ENCODE results near the gene TBC1D3I. TPM values are rescaled to one million over a fixed set of nuclear protein-coding genes. Genes with fewer than 3 reads are reported as not detected.
"Not testable (repeated sequence)": the region's sequence is repeated elsewhere in the genome, so short reads cannot be mapped to it uniquely, and the experiment has no call there.

The TBC1D3I gene
- under 1 TPM in 1 of 2 donors, not detected in 1; 0.63 TPM for total RNA-seq

GRCh38 chr17:36264470-36264869 is at the start of gene TBC1D3I:
Gene TBC1D3I, minus strand, starts transcription at chr17:36264570. Its CDS starts 1,585 bp downstream, at chr17:36262985.
- H3K4me3 ChIP-seq; H3K4me1 ChIP-seq (ENCODE audit: control insufficient read depth in 1 of 2, low read depth in 2 of 2): not testable (repeated sequence)

GRCh38 chr17:36295161-36295560 is 30.8 kb upstream of the TBC1D3I start:
- H3K9me3 ChIP-seq; H3K4me1 ChIP-seq (ENCODE audit: control insufficient read depth in 1 of 2, low read depth in 2 of 2); H3K27me3 ChIP-seq (replicated peaks; ENCODE audit: insufficient read depth); H3K4me3 ChIP-seq; ATAC-seq (ENCODE audit: insufficient number of reproducible peaks, low FRiP score, low read depth); H3K27ac ChIP-seq; DNase-seq (ENCODE audit: low spot score); H3K36me3 ChIP-seq: not testable (repeated sequence)

More at GRCh38 chr17:36264470-36264869, at the start of gene TBC1D3I:
- not testable (repeated sequence) for DNase-seq (ENCODE audit: low spot score); H3K27ac ChIP-seq; H3K27me3 ChIP-seq (replicated peaks; ENCODE audit: insufficient read depth); H3K36me3 ChIP-seq; H3K9me3 ChIP-seq; ATAC-seq (ENCODE audit: insufficient number of reproducible peaks, low FRiP score, low read depth)

- not testable (repeated sequence) for H3K27ac ChIP-seq; H3K4me1 ChIP-seq (ENCODE audit: control insufficient read depth in 1 of 2, low read depth in 2 of 2); H3K9me3 ChIP-seq; ATAC-seq (ENCODE audit: insufficient number of reproducible peaks, low FRiP score, low read depth); H3K36me3 ChIP-seq; DNase-seq (ENCODE audit: low spot score); H3K4me3 ChIP-seq; H3K27me3 ChIP-seq (replicated peaks; ENCODE audit: insufficient read depth)
These were observed 25.7 kb upstream of the TBC1D3I start for GRCh38 chr17:36289965-36290612.

- not testable (repeated sequence) for ATAC-seq (ENCODE audit: insufficient number of reproducible peaks, low FRiP score, low read depth); H3K9me3 ChIP-seq; H3K36me3 ChIP-seq; H3K4me3 ChIP-seq; H3K27me3 ChIP-seq (replicated peaks; ENCODE audit: insufficient read depth); DNase-seq (ENCODE audit: low spot score); H3K4me1 ChIP-seq (ENCODE audit: control insufficient read depth in 1 of 2, low read depth in 2 of 2); H3K27ac ChIP-seq
These were observed 19.8 kb upstream of the TBC1D3I start for GRCh38 chr17:36284219-36284618.

- not testable (repeated sequence) for H3K4me1 ChIP-seq (ENCODE audit: control insufficient read depth in 1 of 2, low read depth in 2 of 2); H3K27me3 ChIP-seq (replicated peaks; ENCODE audit: insufficient read depth); H3K9me3 ChIP-seq; H3K36me3 ChIP-seq; ATAC-seq (ENCODE audit: insufficient number of reproducible peaks, low FRiP score, low read depth); DNase-seq (ENCODE audit: low spot score); H3K27ac ChIP-seq; H3K4me3 ChIP-seq
These were observed 18.9 kb upstream of the TBC1D3I start for GRCh38 chr17:36283256-36283655.

GRCh38 chr17:36242046-36242445 is 22.3 kb downstream of the TBC1D3I start:
- DNase-seq (ENCODE audit: low spot score); H3K4me3 ChIP-seq; H3K4me1 ChIP-seq (ENCODE audit: control insufficient read depth in 1 of 2, low read depth in 2 of 2); ATAC-seq (ENCODE audit: insufficient number of reproducible peaks, low FRiP score, low read depth); H3K9me3 ChIP-seq; H3K27ac ChIP-seq; H3K36me3 ChIP-seq; H3K27me3 ChIP-seq (replicated peaks; ENCODE audit: insufficient read depth): not testable (repeated sequence)

GRCh38 chr17:36229644-36230043 is 34.7 kb downstream of the TBC1D3I start:
- H3K36me3 ChIP-seq; ATAC-seq (ENCODE audit: insufficient number of reproducible peaks, low FRiP score, low read depth); H3K9me3 ChIP-seq: not testable (repeated sequence)

GRCh38 chr17:36222967-36223366 is 41.4 kb downstream of the TBC1D3I start:
- H3K4me1 ChIP-seq (ENCODE audit: control insufficient read depth in 1 of 2, low read depth in 2 of 2); H3K4me3 ChIP-seq; H3K36me3 ChIP-seq; H3K9me3 ChIP-seq; ATAC-seq (ENCODE audit: insufficient number of reproducible peaks, low FRiP score, low read depth); H3K27ac ChIP-seq; DNase-seq (ENCODE audit: low spot score); H3K27me3 ChIP-seq (replicated peaks; ENCODE audit: insufficient read depth): not testable (repeated sequence)

More at GRCh38 chr17:36229644-36230043, 34.7 kb downstream of the TBC1D3I start:
- DNase-seq (ENCODE audit: low spot score); H3K4me1 ChIP-seq (ENCODE audit: control insufficient read depth in 1 of 2, low read depth in 2 of 2); H3K27me3 ChIP-seq (replicated peaks; ENCODE audit: insufficient read depth); H3K27ac ChIP-seq; H3K4me3 ChIP-seq: not testable (repeated sequence)

- H3K36me3 ChIP-seq; H3K27me3 ChIP-seq (replicated peaks; ENCODE audit: insufficient read depth); H3K9me3 ChIP-seq; DNase-seq (ENCODE audit: low spot score); H3K4me1 ChIP-seq (ENCODE audit: control insufficient read depth in 1 of 2, low read depth in 2 of 2); H3K4me3 ChIP-seq; H3K27ac ChIP-seq; ATAC-seq (ENCODE audit: insufficient number of reproducible peaks, low FRiP score, low read depth): not testable (repeated sequence)
These were observed 42.7 kb downstream of the TBC1D3I start for GRCh38 chr17:36221581-36222100.

GRCh38 chr17:36220737-36221580 is 43.4 kb downstream of the TBC1D3I start:
- not testable (repeated sequence) for ATAC-seq (ENCODE audit: insufficient number of reproducible peaks, low FRiP score, low read depth); H3K4me3 ChIP-seq; H3K36me3 ChIP-seq; H3K27me3 ChIP-seq (replicated peaks; ENCODE audit: insufficient read depth); H3K27ac ChIP-seq; DNase-seq (ENCODE audit: low spot score); H3K9me3 ChIP-seq; H3K4me1 ChIP-seq (ENCODE audit: control insufficient read depth in 1 of 2, low read depth in 2 of 2)

- H3K4me3 ChIP-seq; H3K27ac ChIP-seq; H3K9me3 ChIP-seq; H3K4me1 ChIP-seq (ENCODE audit: control insufficient read depth in 1 of 2, low read depth in 2 of 2); DNase-seq (ENCODE audit: low spot score); H3K36me3 ChIP-seq; ATAC-seq (ENCODE audit: insufficient number of reproducible peaks, low FRiP score, low read depth); H3K27me3 ChIP-seq (replicated peaks; ENCODE audit: insufficient read depth): not testable (repeated sequence)
These were observed 44.8 kb downstream of the TBC1D3I start for GRCh38 chr17:36219556-36219955.

Measured in thoracic aorta (tissue), 2 donors.